Stimulated activated CD4-positive, alpha-beta T cell treated with anti-CD3 and anti-CD28 coated beads, Interleukin-2, amount 100 ng/mL, for 48 hours (primary cell): Measurements from ENCODE around the gene AGAP3.
A peak's percentile ranks its signal among the peaks of the same experiment; 100 is the strongest.

Experiments used
- DNase-seq, 2 donors: peaks; one replicate each; pipeline ENCODE4 v3.0.0-alpha.2; 2020

AGAP3 gene

GRCh38 chr7:151168003-151168786, 81.9 kb downstream of the AGAP3 start:
- DNase-seq, result peak; percentile 67 to 68

GRCh38 chr7:151168787-151169162, 82.5 kb downstream of the AGAP3 start:
- no peak for DNase-seq

GRCh38 chr7:151172273-151173141, 86.2 kb downstream of the AGAP3 start:
- peak; percentile 80 to 86 for DNase-seq

- no peak for DNase-seq
Observed at GRCh38 chr7:151173386-151174245, 87.3 kb downstream of the AGAP3 start.

GRCh38 chr7:151174246-151175046, 88.2 kb downstream of the AGAP3 start:
- peak in 1 of 2 donors; percentile 22 for DNase-seq

- no peak for DNase-seq
Observed at GRCh38 chr7:151175047-151175792, 88.9 kb downstream of the AGAP3 start.

GRCh38 chr7:151175793-151176311, 89.6 kb downstream of the AGAP3 start:
- no peak for DNase-seq

GRCh38 chr7:151176401-151176800, 90.1 kb downstream of the AGAP3 start:
- no peak for DNase-seq

- no peak for DNase-seq
Observed at GRCh38 chr7:151177310-151177709, 91.0 kb downstream of the AGAP3 start.

GRCh38 chr7:151178236-151178635, 92.0 kb downstream of the AGAP3 start:
- no peak for DNase-seq

GRCh38 chr7:151178831-151179230, 92.6 kb downstream of the AGAP3 start:
- no peak for DNase-seq

- no peak for DNase-seq
Observed at GRCh38 chr7:151179287-151179860, 93.1 kb downstream of the AGAP3 start.

- no peak for DNase-seq
Observed at GRCh38 chr7:151179946-151180345, 93.7 kb downstream of the AGAP3 start.

- no peak for DNase-seq
Observed at GRCh38 chr7:151181011-151181431, 94.7 kb downstream of the AGAP3 start.

GRCh38 chr7:151185762-151186639, 99.7 kb downstream of the AGAP3 start:
- no peak for DNase-seq

- DNase-seq, result no peak
Observed at GRCh38 chr7:151186640-151187408, 100.5 kb downstream of the AGAP3 start, which contains the start of gene ASB10. ASB10 (minus strand) TSS chr7:151187250; CDS start chr7:151187130, 120 bp downstream.

GRCh38 chr7:151187409-151188251, 101.4 kb downstream of the AGAP3 start:
- no peak for DNase-seq

- no peak for DNase-seq
Observed at GRCh38 chr7:151188252-151188542, 101.9 kb downstream of the AGAP3 start.
